Measurements from ENCODE around the gene PDE4D. TPM values are rescaled to one million over a fixed set of nuclear protein-coding genes. Genes with fewer than 3 reads are reported as not detected.
A peak's percentile ranks its signal among the peaks of the same experiment; 100 is the strongest.

Gene PDE4D
- total RNA-seq, 1 donor from 2014 or later = 11.8 TPM

- Mint-ChIP-seq H3K4me1 (peaks cover 18% of the 10 kb centered on the region), H3K27me3 (ENCODE audit: low read depth) (no peaks in the 10 kb centered on the region), H3K36me3 (ENCODE audit: low read depth) (peaks cover 2% of the 10 kb centered on the region), H3K27ac (ENCODE audit: unreplicated experiment) (peak overlapping the region; percentile 10), H3K9me3 (peaks cover 8% of the 10 kb centered on the region), H3K4me3 (no peak overlapping the region)
- no peak for TF ChIP-seq CTCF (conservative IDR thresholded peaks at IDR 0.05)
- DNase-seq (ENCODE audit: low read depth, low spot score) = no peak
Observed at GRCh38 chr5:58934629-58935097, 958.9 kb downstream of the PDE4D start.

- peaks cover 18% of the 10 kb centered on the region for H3K4me1 Mint-ChIP-seq
- TF ChIP-seq CTCF (conservative IDR thresholded peaks at IDR 0.05) = no peak
- no peak overlapping the region for H3K4me3 Mint-ChIP-seq
- H3K36me3 Mint-ChIP-seq (ENCODE audit: low read depth) = peaks cover 2% of the 10 kb centered on the region
- no peak for DNase-seq (ENCODE audit: low read depth, low spot score)
- H3K9me3 Mint-ChIP-seq = peaks cover 13% of the 10 kb centered on the region
- H3K27ac Mint-ChIP-seq (ENCODE audit: unreplicated experiment) = peak overlapping the region; percentile 10
- H3K27me3 Mint-ChIP-seq (ENCODE audit: low read depth) = no peaks in the 10 kb centered on the region
Observed at GRCh38 chr5:58933891-58934628, 959.5 kb downstream of the PDE4D start.

GRCh38 chr5:58932057-58932612, 961.4 kb downstream of the PDE4D start:
- Mint-ChIP-seq H3K4me3 (no peak overlapping the region), H3K27me3 (ENCODE audit: low read depth) (no peaks in the 10 kb centered on the region), H3K9me3 (peaks cover 13% of the 10 kb centered on the region), H3K27ac (ENCODE audit: unreplicated experiment) (no peak overlapping the region), H3K36me3 (ENCODE audit: low read depth) (peaks cover 2% of the 10 kb centered on the region), H3K4me1 (peaks cover 28% of the 10 kb centered on the region)
- TF ChIP-seq CTCF (conservative IDR thresholded peaks at IDR 0.05) = no peak
- DNase-seq (ENCODE audit: low read depth, low spot score) = no peak

- Mint-ChIP-seq H3K27ac (ENCODE audit: unreplicated experiment) (no peak overlapping the region), H3K4me3 (no peak overlapping the region), H3K4me1 (peaks cover 40% of the 10 kb centered on the region), H3K9me3 (peaks cover 13% of the 10 kb centered on the region), H3K27me3 (ENCODE audit: low read depth) (no peaks in the 10 kb centered on the region), H3K36me3 (ENCODE audit: low read depth) (peaks cover 2% of the 10 kb centered on the region)
- no peak for TF ChIP-seq CTCF (conservative IDR thresholded peaks at IDR 0.05)
- DNase-seq (ENCODE audit: low read depth, low spot score) = no peak
Observed at GRCh38 chr5:58930520-58930919, 963.0 kb downstream of the PDE4D start.

GRCh38 chr5:58929726-58930125, 963.8 kb downstream of the PDE4D start:
- no peak for DNase-seq (ENCODE audit: low read depth, low spot score)
- Mint-ChIP-seq H3K27me3 (ENCODE audit: low read depth) (no peaks in the 10 kb centered on the region), H3K4me3 (no peak overlapping the region), H3K27ac (ENCODE audit: unreplicated experiment) (no peak overlapping the region), H3K4me1 (peaks cover 35% of the 10 kb centered on the region), H3K36me3 (ENCODE audit: low read depth) (no peaks in the 10 kb centered on the region), H3K9me3 (peaks cover 9% of the 10 kb centered on the region)
- TF ChIP-seq CTCF (conservative IDR thresholded peaks at IDR 0.05) = no peak
